ENCODE results near the gene KIAA0753. TPM values are rescaled to one million over a fixed set of nuclear protein-coding genes. Genes with fewer than 3 reads are reported as not detected.

The KIAA0753 gene
- total RNA-seq, 1 experiment from 2014 or later, result 14.7 TPM

- DNase-seq (ENCODE audit: low read depth in 1 of 2, low spot score in 2 of 2), result no peak
- Histone ChIP-seq H3K27me3 (replicated peaks) (no peaks in the 10 kb centered on the region), H3K4me1 (replicated peaks) (no peaks in the 10 kb centered on the region; the same call in 1 of the 2 replicates), H3K27ac (no peak overlapping the region), H3K9me3 (replicated peaks) (no peaks in the 10 kb centered on the region), H3K4me3 (no peak overlapping the region), H3K36me3 (no peaks in the 10 kb centered on the region; the same call in 1 of the 2 replicates)
These were observed 96.5 kb downstream of the KIAA0753 start for GRCh38 chr17:6544011-6544370.

GRCh38 chr17:6543079-6544010 lies 97.2 kb downstream of the KIAA0753 start:
- DNase-seq (ENCODE audit: low read depth in 1 of 2, low spot score in 2 of 2), result no peak
- Histone ChIP-seq H3K9me3 (replicated peaks) (no peaks in the 10 kb centered on the region), H3K4me3 (no peak overlapping the region), H3K36me3 (no peaks in the 10 kb centered on the region; the same call in 1 of the 2 replicates), H3K4me1 (replicated peaks) (no peaks in the 10 kb centered on the region), H3K27me3 (replicated peaks) (no peaks in the 10 kb centered on the region), H3K27ac (no peak overlapping the region)

- no peaks in the 10 kb centered on the region for H3K27me3 ChIP-seq (replicated peaks)
- H3K27ac ChIP-seq, result no peak overlapping the region
- no peaks in the 10 kb centered on the region for H3K4me1 ChIP-seq (replicated peaks)
- no peaks in the 10 kb centered on the region; the same call in 1 of the 2 replicates for H3K36me3 ChIP-seq
- H3K4me3 ChIP-seq, result no peak overlapping the region
- H3K9me3 ChIP-seq (replicated peaks), result no peaks in the 10 kb centered on the region
- no peak for DNase-seq (ENCODE audit: low read depth in 1 of 2, low spot score in 2 of 2)
These were observed 97.9 kb downstream of the KIAA0753 start for GRCh38 chr17:6542577-6542976.

DNA sequence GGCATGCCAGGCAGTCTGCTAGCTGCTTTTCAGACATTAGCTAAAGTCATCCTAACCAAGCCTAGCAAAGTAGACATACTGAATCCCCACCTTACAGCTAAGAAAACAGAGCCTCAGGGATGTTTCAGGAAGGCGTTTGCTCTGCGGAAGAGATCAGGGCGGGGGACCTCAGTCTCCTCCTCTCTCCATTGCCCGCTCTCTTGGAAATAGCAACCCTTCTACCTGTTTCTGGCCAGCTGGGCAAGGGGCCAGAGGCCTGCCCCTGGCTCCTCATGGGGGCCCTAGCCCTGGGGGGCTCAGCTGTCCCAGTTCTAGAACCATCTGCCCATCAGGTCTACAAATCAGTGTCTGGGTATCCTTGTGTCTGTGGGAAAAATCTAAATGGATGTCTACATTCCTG lies 98.6 kb downstream of the KIAA0753 start:
- H3K4me3 ChIP-seq, result no peak overlapping the region
- no peaks in the 10 kb centered on the region for H3K4me1 ChIP-seq (replicated peaks)
- DNase-seq (ENCODE audit: low read depth in 1 of 2, low spot score in 2 of 2), result no peak
- H3K36me3 ChIP-seq, result no peaks in the 10 kb centered on the region; the same call in 1 of the 2 replicates
- H3K27ac ChIP-seq, result no peak overlapping the region
- no peaks in the 10 kb centered on the region for H3K9me3 ChIP-seq (replicated peaks)
- no peaks in the 10 kb centered on the region for H3K27me3 ChIP-seq (replicated peaks)

- Histone ChIP-seq H3K4me1 (replicated peaks) (no peaks in the 10 kb centered on the region), H3K27me3 (replicated peaks) (no peaks in the 10 kb centered on the region), H3K4me3 (no peak overlapping the region), H3K27ac (no peak overlapping the region), H3K36me3 (no peaks in the 10 kb centered on the region; the same call in 1 of the 2 replicates), H3K9me3 (replicated peaks) (no peaks in the 10 kb centered on the region)
- no peak for DNase-seq (ENCODE audit: low read depth in 1 of 2, low spot score in 2 of 2)
These were observed 100.6 kb downstream of the KIAA0753 start for GRCh38 chr17:6539871-6540270.

DNA sequence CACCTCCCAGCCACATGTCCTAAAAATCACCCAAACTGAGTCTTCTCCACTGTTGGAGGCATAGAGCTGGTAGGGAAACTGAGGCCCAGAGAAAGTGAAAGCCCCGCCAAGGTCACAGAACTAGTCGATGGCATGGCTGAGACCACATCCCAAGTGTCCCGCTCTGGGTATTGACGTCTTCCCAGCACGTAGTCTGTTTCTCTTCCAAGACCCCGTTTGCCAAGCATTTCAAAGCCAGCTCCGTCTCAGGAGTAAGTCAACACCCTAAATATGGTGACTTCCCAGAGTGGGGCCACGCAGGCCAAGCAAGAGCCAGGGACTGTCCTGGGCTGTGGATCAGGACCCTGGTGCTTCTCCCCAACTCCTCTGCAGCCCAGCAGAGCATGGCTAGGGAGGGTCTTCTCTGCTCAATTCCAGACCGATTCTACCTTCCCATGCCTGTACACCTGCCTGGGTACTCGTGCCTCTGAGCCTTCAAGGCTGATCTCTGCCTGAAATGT lies 103.9 kb downstream of the KIAA0753 start:
- H3K27me3 ChIP-seq (replicated peaks), result no peaks in the 10 kb centered on the region
- no peak overlapping the region for H3K27ac ChIP-seq
- no peaks in the 10 kb centered on the region for H3K9me3 ChIP-seq (replicated peaks)
- H3K36me3 ChIP-seq, result no peaks in the 10 kb centered on the region
- no peak for DNase-seq (ENCODE audit: low read depth in 1 of 2, low spot score in 2 of 2)
- no peak overlapping the region for H3K4me3 ChIP-seq
- H3K4me1 ChIP-seq (replicated peaks), result no peaks in the 10 kb centered on the region

DNA sequence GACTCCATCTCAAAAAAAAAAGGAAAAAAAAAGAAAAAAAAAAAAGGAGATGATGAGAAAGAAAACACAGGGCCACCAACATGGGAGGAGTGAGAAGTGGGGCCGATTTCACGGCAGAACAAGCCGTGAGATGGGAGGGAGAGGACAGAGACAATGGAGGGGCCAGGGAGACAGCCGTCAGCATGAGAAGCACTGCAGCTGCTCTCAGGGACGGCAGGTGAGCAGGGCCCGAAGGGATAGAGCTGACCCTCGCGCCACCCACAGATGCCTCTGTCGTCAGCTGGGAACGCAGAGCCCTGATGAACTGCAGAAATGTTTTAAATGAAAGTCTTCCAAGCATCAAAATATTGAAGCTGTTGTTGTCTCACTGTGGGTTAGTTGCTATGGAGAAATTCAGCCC lies 104.5 kb downstream of the KIAA0753 start:
- Histone ChIP-seq H3K36me3 (no peaks in the 10 kb centered on the region), H3K9me3 (replicated peaks) (no peaks in the 10 kb centered on the region), H3K27ac (no peak overlapping the region), H3K4me3 (no peak overlapping the region), H3K4me1 (replicated peaks) (no peaks in the 10 kb centered on the region), H3K27me3 (replicated peaks) (no peaks in the 10 kb centered on the region)
- DNase-seq (ENCODE audit: low read depth in 1 of 2, low spot score in 2 of 2), result no peak

- Histone ChIP-seq H3K36me3 (no peaks in the 10 kb centered on the region), H3K4me1 (replicated peaks) (no peaks in the 10 kb centered on the region), H3K27me3 (replicated peaks) (no peaks in the 10 kb centered on the region), H3K9me3 (replicated peaks) (no peaks in the 10 kb centered on the region), H3K4me3 (no peak overlapping the region), H3K27ac (no peak overlapping the region)
- no peak for DNase-seq (ENCODE audit: low read depth in 1 of 2, low spot score in 2 of 2)
These were observed 105.5 kb downstream of the KIAA0753 start for GRCh38 chr17:6534846-6535514.

GRCh38 chr17:6532441-6532885 lies 108.0 kb downstream of the KIAA0753 start:
- Histone ChIP-seq H3K9me3 (replicated peaks) (no peaks in the 10 kb centered on the region), H3K4me1 (replicated peaks) (no peaks in the 10 kb centered on the region)

DNA sequence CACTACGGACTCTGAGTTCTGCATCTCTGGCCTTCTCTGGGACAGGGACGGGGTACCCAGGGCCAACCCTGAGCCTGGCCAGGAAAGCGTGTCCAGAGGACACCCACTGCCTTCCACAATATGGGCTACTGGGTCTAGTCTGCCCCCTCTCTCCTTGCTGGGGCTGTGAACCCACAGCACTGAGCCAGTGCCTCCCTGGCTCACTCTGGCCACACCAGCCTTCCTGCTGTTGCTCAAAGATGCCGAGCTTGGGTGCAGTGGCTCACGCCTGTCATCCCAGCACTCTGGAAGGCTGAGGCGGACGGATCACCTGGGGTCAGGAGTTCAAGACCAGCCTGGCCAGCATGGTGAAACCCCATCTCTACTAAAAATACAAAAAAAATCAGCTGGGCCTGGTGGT lies 108.9 kb downstream of the KIAA0753 start:
- no peaks in the 10 kb centered on the region for H3K36me3 ChIP-seq

More at GRCh38 chr17:6532441-6532885, 108.0 kb downstream of the KIAA0753 start:
- no peak overlapping the region for H3K4me3 ChIP-seq
- no peak for DNase-seq (ENCODE audit: low read depth in 1 of 2, low spot score in 2 of 2)
- no peak overlapping the region for H3K27ac ChIP-seq
- H3K36me3 ChIP-seq, result no peaks in the 10 kb centered on the region
- H3K27me3 ChIP-seq (replicated peaks), result no peaks in the 10 kb centered on the region

DNA sequence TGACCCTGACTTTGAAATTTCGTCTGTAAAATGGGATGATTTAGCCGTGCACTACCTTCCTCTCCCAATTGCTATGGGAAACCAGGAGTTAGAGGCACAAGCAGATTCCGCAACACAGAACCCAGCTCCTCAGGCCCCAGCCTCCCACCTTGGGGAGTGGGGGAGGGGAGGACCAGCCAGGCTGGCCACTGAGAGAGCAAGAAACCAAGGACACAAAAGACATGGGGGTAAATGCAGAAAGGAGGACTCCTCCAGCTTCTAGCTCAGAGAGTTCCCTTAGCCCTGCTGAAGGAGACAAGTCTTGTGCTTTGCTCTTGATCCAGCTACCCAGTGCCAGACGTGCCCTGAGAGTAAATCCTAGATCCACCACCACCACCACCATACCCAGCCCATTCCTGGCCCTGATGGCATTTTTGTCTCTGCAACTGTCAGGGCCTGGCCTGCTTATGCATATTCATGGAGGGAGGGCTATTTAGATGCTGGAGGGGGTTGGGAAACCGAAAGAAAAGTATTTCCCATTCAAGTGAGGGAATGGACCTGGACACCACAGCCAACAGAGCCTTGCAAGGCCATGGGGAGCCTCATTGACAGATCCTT lies 110.1 kb downstream of the KIAA0753 start:
- DNase-seq (ENCODE audit: low read depth in 1 of 2, low spot score in 2 of 2), result no peak
- Histone ChIP-seq H3K36me3 (no peaks in the 10 kb centered on the region), H3K4me3 (no peak overlapping the region)

More for the DNA sequence above, 108.9 kb downstream of the KIAA0753 start:
- no peak overlapping the region for H3K27ac ChIP-seq
- H3K9me3 ChIP-seq (replicated peaks), result no peaks in the 10 kb centered on the region
- DNase-seq (ENCODE audit: low read depth in 1 of 2, low spot score in 2 of 2), result no peak
- H3K4me3 ChIP-seq, result no peak overlapping the region
- H3K27me3 ChIP-seq (replicated peaks), result no peaks in the 10 kb centered on the region
- H3K4me1 ChIP-seq (replicated peaks), result no peaks in the 10 kb centered on the region

DNA sequence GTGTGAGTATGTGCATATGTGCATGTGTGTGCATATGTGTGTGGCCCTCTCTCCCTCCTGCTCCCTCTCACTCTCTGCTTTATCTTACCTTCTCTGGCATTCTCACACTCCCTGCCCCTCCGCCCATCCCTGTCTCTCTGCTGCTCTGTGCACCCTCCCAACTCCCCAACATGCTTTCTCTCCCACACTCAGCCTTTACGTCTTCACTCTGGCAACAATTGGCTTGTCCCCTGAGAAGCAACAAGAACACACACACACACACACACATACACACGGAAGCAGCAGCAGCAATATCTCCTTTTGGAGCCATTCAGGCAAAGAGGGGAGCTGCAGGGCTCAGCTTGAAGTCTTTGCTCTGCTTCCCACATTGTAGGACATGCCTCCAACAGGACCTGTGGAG lies 112.0 kb downstream of the KIAA0753 start:
- Histone ChIP-seq H3K27ac (no peak overlapping the region), H3K4me1 (replicated peaks) (peaks cover 9% of the 10 kb centered on the region), H3K27me3 (replicated peaks) (no peaks in the 10 kb centered on the region), H3K9me3 (replicated peaks) (no peaks in the 10 kb centered on the region), H3K36me3 (no peaks in the 10 kb centered on the region), H3K4me3 (no peak overlapping the region)
- DNase-seq (ENCODE audit: low read depth in 1 of 2, low spot score in 2 of 2), result no peak

More for the DNA sequence above, 110.1 kb downstream of the KIAA0753 start:
- Histone ChIP-seq H3K27ac (no peak overlapping the region), H3K27me3 (replicated peaks) (no peaks in the 10 kb centered on the region), H3K4me1 (replicated peaks) (no peaks in the 10 kb centered on the region), H3K9me3 (replicated peaks) (no peaks in the 10 kb centered on the region)

All from SJSA1 (cell line).